Stimulated activated CD4-positive, alpha-beta T cell treated with anti-CD3 and anti-CD28 coated beads, Interleukin-4, amount 100 ng/mL, for 24 hours (primary cell): Measurements from ENCODE around the gene ATOH8.

Source experiments
- DNase-seq: peaks from one replicate; pipeline ENCODE4 v3.0.0-alpha.2; 2020

ATOH8 gene

DNA sequence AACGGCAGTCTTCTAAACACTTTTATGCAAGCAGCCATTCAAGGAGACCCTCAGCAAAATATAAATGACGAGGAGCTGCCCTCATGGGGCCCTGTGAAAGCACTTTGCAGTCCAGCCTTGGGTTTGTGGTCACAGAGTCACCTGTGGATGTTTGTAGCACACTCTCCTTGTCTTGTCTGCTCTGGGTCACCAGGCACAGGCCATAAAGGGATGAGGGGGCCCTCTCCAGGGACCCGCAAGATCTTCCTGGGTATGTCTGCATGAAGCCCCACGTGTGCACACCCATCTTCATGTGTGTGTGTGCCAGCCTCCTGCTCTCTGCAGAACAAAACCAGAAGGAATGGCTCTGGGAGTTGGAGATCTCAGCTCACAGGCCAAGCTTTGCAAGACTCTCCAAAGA, 36.2 kb downstream of the ATOH8 start:
- no peak for DNase-seq

DNA sequence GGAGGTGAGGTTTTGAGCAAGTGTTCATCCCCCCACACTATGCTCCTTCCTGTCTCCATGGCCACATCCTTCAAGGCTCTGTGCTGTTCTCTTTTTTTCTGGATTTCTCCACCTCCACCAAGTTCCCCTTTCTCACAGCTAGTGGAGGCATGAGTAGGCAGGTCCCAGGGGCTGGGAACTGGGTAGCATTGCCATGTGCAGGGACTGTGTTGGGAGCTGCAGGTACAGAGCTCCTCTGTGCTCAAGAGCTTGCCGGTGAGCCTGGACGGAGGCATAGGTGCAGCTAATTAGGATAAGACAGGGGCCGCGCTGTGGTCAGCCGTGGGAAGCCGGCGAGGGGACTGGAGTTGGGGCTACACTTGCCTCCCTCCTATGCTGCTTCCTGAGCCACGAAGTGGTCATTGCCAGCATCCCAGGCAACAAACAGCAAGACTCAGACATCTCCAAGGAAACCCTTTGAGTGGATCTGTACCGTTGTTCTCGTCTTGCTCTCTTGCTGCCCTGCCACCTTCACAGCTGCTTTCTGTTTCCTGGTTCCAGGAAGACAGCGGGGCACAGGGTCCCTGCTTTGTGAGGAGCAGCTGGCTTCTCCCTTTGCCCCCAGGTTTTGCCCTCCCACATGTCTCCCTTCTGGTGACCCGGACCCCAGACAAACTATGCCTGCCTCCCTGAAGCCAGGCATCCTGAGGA, 36.9 kb downstream of the ATOH8 start:
- no peak for DNase-seq

DNA sequence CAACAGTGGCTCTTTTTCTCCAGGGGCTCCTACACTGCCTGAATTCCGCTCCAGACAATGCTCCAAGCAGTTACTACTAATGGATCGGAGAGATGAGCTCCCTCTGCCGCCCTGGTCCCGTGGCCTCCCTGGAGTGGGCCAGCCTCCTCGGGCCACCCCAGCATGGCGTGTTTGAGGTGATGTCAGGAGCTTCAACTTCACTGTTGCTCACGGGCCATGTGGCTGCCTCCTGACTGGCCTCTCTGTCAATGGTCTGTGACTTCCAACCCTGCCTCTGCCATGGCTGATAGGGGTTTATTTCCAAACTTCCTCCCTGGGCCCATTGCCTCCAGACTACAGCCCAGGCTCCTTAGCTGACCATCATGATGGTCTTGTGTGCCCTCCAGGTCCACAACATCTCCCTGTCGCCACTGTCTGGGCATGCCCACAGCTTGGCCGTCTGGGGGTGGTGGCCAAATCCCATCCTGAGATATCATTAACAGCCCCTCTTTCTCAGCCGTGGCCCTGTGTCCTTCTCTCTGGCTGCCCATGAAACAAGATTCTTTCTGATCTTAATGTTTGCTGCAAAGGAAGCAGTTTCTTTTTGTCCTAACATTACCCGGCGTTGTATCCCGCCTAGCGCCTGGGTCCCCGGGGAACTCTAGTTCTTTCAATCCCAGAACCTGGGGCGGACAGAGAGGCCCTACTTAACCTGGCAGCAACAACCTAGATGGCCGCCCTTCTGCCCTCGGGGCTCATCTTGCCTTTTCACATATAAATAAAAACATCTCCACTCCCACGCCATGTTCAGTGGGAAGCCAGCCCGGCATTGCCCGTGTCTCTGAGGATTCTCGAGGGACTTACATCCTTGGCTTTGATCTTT, 38.1 kb downstream of the ATOH8 start:
- no peak for DNase-seq

DNA sequence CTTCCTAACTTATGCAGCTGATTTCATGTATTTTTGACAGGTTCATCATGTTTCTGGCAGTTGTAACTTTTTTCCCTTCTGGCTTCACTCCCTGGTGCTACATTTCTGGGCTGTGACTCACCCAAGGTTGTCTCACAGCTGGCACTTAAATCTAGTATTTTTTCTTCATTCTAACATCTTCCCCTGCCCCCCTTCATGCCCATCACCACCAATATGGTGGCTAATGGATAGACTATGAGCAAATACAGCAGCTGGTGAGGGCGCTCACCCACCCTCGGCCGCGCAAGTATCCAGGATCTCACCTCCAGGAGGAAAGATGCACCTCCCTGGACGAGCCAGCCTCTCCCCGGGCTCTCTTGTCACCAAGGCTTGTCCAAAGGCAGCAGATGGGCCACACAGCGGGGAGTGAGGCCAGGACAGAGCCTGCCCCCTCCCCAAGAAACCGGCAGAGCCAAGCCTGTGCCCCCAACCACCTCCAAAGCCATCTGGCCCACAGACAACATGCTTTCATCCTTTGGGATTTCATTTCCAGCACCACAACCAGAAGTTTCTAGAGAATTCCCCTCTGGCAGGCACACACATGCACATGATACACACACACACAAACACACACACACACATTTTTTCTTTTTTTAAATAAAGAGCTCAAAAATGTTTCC, 39.1 kb downstream of the ATOH8 start:
- DNase-seq = no peak

DNA sequence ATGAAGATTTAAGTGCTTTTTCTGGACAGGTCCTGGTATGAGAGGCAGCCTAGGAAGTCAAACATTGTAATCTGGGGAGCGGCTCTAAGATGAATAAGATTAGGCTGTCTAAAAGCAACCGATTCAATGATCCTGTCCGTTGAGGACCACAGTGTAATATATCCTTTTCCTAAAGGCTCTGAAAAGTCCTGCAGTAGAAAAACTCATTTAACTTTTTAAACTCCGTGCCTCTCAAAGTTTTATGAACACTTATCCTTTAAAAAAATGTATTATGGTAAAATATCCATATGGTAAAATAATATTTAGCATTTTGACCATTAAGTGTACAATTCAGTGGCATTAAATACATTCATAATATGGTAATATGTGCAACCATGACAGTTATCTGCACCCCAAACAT, 39.8 kb downstream of the ATOH8 start:
- no peak for DNase-seq

DNA sequence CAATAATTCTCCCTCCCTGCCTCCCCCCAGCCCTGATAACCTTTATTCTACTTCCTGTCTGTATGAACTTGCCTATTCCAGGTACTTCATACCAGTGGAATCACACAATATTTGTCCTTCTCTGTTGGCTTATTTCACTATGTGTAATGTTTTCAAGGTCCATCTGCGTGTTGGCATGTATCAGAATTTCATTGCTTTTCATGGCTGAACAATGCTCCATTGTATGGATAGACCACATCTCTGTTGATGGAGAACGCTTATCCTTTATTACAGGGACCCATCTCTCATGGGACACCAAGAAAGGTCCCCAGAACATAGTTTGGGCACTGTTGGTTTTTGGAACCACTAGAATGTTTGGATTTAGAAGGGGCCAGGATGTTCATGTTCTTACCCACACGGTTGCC, 40.2 kb downstream of the ATOH8 start:
- DNase-seq = no peak

DNA sequence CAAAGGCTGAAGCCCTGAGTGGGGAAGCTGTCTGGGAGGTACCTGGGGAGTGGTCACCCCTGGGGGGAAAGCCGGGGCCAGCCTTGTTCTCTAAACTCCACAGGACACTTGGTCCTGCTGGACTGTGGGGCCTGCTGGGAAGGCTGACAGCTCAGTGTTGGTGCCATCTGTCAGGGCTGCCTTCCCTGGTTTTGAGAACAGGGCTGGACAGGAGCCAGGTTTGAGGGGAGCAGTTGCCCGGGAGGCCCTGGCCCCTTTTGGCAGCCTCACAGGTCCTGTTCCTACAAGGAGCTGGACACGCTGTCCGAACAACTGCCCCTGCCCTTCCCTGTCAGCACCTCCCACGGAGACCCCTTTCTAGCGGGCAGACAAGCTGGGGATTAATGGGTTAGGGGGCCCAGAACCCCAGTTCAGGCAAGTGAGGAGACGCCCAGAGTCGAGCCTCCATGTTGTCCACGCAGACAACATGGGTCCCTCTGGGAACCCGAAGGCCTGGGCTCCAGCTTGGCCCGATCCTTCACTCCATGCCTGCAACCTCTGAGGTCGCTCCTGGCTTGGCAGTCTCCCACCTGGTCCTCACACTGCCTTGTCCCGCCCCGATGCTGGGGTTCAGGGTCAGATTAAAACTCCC, 40.8 kb downstream of the ATOH8 start:
- no peak for DNase-seq

DNA sequence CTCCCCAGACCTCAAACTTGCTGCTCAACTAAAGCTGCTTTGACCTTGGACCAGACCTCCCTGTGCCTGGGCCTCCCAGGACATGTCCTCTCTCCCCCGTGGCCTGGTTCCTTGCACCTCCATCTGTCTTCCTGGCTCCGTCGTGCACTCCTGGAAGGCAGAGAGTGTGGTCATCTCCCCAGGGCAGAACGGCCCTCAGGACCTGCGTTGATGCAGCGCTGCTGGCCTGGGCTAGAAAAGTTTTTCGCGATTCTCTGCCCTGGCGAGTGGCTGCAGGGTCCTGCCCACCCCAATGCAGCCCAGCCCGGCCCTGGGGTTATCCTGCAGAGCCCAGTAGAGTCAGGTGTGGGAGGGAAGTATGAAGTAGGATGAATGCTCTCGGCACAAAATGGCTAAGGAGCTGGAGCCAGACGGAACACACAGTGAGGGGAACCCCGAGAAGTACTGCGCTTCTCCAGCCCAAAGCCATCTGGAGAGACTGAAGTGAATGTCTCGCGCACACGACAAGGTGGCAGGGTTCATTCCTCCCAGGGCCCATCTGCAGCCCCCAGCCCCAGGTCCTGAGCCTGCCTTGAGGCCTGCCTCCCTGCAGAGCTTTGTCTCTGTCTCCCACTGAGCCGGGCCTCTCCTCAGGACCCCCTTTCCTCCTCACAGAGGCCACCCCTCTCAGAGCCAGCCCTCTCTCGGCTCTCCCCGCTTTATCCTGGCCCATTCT, 41.7 kb downstream of the ATOH8 start:
- DNase-seq = no peak

DNA sequence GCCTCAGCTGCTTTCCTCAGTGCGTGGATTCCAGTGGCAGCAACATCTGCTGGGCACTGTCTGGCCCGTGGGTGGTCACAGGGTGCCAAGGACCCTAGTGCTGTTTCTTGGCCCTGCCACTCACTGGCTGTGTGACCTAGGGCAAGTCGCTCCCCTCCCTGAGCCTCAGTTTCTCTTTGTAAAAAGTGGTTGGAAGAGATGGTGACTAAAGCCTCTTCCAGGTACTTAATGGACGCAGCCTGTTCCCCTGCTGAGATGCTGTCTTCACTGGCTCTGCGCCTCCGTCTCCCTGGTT, 42.2 kb downstream of the ATOH8 start:
- DNase-seq = no peak

DNA sequence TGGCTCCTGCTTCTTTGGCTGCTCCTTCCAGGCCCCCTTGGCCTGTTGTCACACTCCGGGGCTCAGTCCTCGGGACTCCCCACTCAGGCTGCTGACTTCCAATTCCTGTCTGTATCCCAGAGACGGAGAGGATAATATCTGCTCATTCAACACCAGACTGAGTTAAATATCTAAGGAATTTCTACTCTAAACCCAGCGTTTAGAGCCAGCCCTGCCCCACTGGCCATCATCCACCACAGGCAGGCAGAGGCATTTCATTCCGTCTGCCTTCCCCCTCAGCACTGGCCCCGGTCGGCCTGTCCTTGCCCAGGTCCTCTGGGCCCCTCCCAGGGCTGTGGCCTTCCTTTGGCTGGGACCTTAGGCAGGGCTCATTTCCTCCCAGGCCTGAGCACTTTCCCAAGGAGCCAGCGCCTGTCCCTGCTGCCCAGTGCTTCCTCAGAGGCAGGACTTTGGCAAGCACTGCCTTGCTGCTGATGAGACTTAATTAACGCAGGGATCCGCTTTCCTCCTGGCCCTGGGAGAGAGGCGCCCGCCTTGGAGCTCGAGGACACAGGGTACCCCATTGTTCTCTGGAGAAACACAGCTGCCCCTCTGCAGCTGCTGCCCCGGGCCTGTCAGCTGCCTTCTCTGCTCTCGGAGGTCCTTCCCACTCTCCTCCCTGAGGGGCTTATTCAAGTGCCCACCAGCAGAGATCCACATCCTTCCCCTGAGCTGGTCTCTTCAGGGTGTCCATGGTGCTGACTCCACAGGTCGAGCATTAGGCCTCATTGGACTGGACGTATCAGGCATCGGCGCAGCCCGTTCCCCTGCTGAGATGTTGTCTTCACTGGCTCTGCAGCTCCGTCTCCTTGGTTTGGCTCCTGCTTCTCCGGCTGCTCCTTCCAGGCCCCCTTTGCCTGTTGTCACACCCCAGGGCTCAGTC, 42.8 kb downstream of the ATOH8 start:
- no peak for DNase-seq

DNA sequence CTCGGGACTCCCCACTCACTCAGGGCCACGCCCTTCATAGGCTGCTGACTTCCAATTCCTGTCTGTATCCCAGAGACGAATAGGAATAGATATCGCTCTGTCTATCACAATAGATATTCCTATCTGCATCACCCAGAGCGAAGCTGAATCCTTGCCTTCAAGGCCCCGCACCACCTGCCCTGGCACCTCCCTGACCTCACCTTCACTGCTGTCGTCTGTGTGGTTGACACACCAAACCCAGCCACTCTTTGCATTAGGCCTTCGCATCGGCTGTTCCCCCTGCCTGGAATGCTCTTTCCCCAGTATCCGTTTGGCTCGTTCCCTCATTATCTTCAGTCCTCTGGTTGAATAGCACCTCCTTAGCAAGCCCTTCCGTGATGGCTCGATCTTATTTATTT, 43.5 kb downstream of the ATOH8 start:
- no peak for DNase-seq

DNA sequence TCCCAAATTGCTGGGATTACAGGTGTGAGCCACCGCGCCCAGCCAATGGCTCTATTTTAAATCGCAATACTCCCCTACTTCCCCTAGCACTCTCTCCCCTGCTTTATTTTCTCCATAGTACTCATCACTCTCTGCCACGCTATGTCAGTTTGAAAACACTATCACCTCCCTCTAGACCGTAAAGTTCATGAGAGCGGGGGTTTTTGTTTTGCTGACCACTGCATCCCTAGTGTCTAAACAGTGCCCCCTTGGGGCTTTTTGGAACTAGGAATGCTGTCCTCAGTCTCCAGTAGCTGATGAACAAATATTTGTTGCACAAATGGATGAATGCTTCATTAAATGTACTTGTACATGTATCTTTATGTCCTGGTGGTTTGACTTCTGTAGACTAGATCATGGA, 44.1 kb downstream of the ATOH8 start:
- DNase-seq = no peak

DNA sequence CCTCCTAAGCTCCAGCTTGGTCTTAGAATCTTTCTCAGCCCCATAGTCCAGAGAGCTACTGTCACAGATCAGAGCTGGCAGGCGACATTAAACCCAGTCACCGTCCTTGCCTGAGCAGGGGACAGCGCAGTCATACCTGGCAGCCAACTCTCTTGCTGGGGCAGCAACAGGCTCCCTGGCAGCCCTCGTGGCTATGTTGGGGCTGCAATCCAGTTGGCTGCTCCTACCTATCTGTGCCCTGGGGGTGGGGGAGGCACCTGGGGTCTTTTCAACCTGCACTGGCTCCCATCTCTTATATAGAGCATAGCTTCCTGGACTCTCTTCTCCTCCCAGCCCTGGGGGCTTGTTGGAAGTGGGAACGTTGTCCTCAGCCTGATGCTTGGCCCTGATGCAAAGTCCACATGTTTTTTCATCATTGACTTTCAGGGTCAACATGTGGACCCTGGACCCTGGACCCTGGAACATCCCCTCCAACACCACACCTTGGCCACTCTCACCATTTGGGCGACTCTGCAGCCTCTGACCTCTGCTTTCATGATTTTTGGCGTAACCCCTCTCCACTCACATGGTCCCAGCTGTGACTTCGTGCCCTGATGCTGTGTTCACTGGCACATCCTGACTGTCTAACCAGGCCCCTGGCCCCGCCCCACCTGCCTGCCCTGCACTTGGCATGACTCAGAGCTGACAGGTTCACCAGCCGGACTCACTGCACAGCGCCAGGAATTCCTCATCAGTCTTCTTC, 45.6 kb downstream of the ATOH8 start:
- DNase-seq = no peak

DNA sequence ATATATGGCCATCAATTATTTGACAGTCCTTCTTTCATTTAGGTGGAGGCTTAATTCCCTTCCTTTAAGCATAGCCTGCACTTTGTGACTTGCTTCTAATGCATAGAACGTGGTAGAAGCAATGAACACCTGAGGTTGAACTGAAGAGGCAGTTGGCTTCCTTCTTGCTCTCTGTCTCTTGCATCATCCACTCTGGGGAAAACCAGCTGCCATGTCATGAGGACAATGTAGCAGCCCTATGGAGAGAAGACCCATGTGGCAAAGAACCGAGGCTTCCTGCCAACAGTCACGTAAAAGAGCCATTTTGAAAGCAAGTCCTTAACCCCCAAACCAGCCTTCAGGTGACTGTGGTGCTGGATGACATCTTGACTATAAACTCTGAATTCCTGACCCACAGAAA, 46.8 kb downstream of the ATOH8 start:
- DNase-seq = no peak

DNA sequence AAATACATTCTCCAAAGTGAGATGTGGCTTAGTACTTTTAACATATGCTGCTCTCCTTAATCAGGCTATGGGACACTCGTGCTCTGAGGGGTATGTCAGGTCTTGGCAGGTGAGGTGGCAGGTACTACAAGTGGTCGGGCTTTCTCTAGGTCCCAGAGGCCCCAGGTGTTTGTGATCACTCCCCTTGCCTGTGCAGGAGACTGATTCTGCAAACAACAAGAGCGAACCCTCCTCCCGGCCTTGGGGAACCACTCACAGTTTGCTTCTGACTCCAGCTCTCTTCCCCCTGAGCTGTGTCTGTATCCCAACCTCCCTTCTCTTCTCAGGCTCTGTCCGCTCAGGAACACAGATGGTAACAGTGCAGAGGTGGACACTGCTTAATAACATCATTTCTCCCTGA, 48.1 kb downstream of the ATOH8 start:
- no peak for DNase-seq

DNA sequence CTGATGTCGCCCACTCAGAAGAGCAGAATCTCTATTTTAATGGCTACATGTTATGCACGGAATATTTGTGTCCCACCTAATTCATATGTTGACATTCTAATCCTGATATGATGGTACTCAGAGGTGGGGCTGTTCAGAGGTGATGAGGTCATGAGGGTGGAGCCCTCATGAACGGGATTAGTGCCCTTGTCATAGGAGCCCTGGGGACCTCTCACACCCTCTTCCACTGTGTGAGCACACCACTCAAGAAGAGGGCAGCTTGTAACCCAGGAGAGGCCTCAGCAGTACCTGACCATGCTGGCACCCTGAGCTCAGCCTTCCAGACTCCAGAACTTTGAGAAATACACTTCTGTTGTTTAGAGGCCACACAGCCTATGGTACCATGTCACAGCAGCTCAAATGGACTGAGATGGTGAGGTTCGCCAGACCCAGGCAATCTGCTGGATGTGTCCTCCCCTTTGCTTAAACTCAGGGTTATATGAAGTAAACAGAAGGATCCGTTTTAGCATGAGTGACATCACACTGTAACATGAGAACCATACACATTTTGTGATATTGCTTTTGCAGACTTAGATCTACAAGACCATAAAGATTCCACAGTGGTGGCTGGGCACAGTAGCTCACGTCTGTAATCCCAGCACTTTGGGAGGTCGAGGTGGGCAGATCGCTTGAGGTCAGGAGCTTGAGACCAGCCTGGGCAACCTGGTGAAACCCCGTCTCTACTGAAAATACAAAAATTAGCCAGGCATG, 48.7 kb downstream of the ATOH8 start:
- DNase-seq = no peak

DNA sequence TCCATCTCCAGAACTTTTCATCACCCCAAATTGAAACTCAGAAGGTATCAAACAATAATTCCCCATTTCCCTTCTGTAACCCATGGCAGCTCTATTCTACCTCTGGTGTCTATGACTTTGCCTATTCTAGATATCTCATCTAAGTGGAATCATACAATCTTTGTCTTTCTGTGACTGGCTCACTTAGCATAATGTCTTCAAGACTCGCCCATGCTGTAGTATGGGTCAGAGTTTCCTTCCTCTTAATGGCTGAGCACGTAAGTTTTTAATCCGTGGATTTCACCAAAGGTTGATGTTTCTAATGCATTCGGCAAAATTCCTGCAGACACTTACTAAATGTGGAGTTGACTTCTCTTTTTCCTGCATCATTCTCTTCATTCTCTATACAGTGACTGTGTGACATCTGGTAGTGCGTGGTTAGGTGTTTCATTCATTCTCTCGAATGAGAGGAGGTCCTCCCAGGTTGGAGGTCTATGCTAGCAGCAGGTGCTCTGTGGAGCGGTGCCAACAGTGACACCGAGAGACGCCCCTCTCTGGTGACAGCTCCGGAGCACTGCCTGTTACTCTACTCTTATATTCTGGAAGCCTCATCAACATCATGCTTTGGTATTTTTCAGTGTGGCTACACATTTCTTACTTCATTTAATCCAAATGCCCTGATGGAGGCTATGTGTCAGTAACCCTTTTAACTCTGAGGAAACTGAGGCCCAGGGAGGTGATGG, 50.1 kb downstream of the ATOH8 start:
- DNase-seq = no peak

DNA sequence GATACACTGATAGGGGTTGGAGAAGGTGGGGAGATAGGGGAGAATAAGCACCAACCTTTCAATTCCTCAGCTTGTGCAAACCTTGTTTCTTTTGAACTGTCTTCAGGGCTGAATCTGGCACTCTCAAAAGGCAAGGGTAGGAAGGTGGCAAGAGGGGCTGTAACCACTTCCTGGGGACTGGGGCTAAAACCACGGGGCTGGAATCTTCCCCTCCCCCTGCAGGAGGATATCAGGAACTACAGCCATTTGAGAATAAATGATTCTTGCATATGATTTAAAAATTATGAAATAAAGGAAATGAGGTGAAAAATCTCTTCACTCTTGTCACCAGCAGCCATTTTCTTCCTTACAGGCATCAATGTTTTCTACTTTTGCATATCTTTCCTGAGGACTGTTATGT, 50.8 kb downstream of the ATOH8 start:
- no peak for DNase-seq

DNA sequence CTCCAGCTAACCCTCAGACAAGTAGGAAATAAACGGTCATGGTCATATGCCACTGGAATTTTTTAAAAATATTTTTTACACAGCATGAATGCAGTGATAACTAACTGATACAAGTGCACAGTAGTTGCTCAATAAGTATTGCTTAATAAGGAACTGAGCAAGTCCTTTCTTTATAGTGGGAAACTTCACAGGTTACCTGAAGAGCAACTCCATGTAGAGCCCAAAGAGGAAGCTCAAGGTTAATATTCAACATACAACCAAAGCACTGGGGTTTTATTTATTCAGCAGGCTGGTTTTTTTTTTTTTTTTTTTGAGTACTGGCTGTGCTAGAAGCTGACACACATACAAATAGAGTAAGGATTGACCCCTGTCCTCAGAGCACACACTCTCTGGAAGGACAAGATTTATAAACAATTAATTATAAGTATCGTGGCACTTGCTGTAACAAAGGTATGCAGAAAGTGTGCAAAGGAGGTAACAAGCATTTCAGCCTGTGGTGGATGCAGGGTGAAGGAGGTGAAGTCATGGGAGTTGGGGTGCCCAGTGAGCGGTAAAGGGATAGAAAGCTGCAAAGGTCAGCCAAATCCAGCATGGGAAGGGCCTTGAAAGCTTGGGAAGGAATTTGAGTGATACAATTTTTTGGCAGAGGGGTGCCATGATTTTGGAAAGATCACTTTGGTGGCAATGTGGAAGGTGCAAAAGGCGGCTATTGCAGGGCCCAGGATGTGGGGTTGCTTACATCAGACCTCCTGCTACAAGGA, 52.7 kb downstream of the ATOH8 start:
- DNase-seq = no peak
